H7 (cell line): ENCODE measurements around the gene CMTM1. TPM values are rescaled to one million over a fixed set of nuclear protein-coding genes. Genes with fewer than 3 reads are reported as not detected.
"Not testable (repeated sequence)": the region's sequence is repeated elsewhere in the genome, so short reads cannot be mapped to it uniquely, and the experiment has no call there.

Source experiments
- DNase-seq: peaks from one replicate; pipeline ENCODE4 v3.0.0; 2012
- H3K27me3 ChIP-seq: 2 replicates; pipeline ENCODE4 v1.6.0; 2011; ENCODE audit warnings: mild to moderate bottlenecking, low read length; ENCODE audit not compliant: control insufficient read depth, insufficient read depth
- H3K36me3 ChIP-seq: replicated peaks from 2 replicates; pipeline ENCODE4 v1.5.1; 2011; ENCODE audit warnings: low read length; ENCODE audit not compliant: control insufficient read depth, insufficient read depth
- H3K4me3 ChIP-seq: 2 replicates; pipeline ENCODE4 v1.5.1; 2011; ENCODE audit warnings: low read depth, mild to moderate bottlenecking, control low read depth, low read length, moderate library complexity; ENCODE audit not compliant: insufficient read depth
- total RNA-seq: library from RNA; depleted of rRNA; stranded (reverse); fragments of >200 nt; shearing (Covaris generic); gene quantifications from 2 replicates; pipeline ENCODE4 v1.2.3, GENCODE V29; 2014

CMTM1 gene
- total RNA-seq, 1 experiment from 2014 or later: 2.1 TPM

DNA sequence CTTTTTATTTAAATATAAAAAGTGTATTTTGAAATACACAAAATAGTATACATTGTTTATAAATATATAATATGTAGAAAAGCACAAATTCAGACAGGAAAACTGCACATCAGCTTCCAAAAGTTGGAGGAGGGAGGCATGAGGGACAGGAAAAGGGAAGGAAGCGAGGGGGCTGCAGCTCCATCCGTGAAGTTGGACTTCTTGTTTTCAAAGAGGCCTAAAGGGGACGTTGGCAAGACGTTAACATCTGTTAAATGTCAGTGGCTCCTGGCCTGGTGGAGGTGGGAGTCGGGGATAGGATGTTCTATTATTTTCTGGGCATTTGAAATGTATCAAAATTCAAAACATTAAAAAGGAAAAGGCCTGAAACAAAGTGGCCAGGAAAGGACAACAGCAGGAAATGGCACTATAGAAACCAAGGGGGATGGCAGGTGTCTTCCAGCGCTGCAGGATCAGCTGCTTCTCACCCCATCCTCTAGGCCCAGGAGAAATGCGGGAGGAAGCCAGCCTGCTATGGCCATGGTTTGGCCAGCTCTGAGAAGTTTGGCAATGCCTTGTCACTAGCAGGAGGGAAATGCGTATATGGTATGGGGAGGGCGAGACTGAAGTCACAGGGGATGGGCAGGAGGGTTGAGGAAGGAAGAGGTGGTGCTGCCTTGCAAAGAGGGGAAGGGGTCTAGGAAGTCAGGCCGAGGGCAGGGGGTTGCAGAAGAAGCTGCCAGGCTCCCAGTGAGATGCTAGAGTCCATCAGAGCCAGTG lies 19.4 kb downstream of the CMTM1 start:
- no peak for DNase-seq
- H3K4me3 ChIP-seq: no peak overlapping the region

DNA sequence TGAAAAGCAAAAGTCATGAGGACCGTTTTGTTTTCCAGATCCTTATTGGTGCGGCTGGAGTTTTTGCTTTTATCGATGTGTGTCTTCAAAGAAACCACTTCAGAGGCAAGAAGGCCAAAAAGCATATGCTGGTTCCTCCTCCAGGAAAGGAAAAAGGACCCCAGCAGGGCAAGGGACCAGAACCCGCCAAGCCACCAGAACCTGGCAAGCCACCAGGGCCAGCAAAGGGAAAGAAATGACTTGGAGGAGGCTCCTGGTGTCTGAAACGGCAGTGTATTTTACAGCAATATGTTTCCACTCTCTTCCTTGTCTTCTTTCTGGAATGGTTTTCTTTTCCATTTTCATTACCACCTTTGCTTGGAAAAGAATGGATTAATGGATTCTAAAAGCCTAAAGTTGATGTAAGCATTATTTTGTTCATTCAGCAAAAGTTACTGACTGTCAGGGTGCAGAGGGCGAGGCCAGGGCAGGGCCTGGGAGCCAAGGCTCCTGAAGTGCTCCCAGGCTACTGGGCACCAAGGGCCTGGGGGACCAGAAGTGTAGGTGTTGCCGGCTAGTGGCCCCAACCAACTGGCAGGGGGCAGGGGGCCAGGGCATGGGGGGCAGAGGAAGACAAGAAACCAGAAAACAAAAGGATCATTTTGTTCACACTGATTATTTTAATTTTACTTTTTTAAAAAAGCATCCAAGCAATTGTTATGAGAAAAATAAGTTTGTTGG lies 21.8 kb downstream of the CMTM1 start:
- no peak overlapping the region for H3K4me3 ChIP-seq
- H3K36me3 ChIP-seq: no peaks in the 10 kb centered on the region
- no peaks in the 10 kb centered on the region for H3K27me3 ChIP-seq
- DNase-seq: no peak

More for the DNA sequence above, 19.4 kb downstream of the CMTM1 start:
- no peaks in the 10 kb centered on the region for H3K36me3 ChIP-seq
- H3K27me3 ChIP-seq: no peaks in the 10 kb centered on the region

DNA sequence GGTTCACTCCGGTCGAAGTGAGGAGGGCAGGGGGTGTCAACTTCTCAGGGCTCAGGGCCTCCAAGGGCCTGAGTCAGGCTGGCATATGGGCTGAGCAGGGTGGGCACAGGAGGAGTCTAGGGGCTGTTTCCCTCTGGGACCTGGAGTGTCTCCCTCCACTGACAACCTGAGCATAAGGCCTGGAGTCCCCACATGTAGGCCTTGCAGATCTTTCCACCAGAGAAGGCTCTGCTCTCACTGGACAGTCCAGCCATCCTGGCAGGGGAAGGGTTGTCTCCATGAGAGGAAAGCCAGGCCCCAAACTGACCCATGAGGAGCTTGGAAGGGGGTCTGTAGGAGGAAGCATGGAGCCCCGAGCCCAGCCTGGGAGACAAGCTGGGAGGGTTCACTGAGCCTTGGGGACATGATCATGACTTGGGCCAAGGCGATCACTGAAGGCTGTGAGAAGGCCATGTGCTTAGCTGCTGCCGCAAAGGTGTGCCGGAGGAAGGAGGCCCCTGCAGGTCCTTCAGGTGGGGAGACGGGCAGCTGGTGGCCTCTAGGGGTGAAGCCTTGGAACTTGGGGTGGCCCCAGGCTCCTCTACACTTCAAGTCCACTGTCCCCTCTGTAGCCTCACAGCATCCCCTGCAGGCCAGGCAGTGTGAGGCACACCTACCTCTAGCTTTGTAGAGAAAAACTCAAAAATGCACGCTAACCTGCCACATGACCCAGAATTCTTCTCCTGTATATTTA lies 22.9 kb downstream of the CMTM1 start:
- DNase-seq: peak; percentile 87
- no peaks in the 10 kb centered on the region for H3K36me3 ChIP-seq
- no peak overlapping the region for H3K4me3 ChIP-seq
- no peaks in the 10 kb centered on the region for H3K27me3 ChIP-seq

DNA sequence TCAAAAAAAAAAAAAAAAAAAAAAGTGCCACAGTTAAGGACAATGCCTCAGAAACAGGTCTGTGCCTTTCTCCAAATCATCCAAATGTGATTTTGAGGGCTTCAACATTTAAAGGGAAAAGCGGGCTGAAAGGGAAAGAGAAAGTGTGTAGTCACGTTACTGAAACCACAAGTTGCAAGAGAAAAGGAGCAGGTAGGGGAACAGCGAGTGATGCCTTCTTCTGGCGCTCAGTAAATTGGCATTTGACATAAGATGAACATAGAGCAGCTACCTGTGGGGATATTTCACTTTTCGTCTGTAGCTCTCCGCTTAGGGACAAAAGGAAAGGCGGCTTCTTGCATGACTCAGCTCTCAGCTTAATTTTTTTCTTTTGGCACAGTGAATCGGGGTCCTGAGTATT lies 24.1 kb downstream of the CMTM1 start:
- no peak overlapping the region for H3K4me3 ChIP-seq
- H3K27me3 ChIP-seq: no peaks in the 10 kb centered on the region
- DNase-seq: no peak
- no peaks in the 10 kb centered on the region for H3K36me3 ChIP-seq

DNA sequence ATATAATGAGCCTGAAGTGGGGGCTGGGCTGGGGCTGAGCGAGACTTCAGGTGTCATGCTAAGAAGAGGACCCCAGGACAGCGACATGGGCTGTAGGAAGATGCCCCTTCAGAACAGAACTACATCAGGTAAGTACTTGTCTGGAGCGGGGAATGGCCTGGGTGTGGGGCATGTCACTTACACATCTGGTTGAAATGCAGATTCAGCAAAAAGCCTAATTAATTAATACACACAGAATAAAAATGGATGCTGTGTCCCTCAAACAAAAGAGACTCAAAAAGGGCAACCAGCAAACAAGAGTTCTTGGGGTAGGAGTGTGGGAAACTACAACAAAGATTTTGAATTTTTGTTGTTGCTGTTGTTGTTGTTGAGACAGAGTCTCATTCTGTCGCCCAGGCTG lies 24.8 kb downstream of the CMTM1 start:
- Histone ChIP-seq H3K4me3 (no peak overlapping the region), H3K36me3 (no peaks in the 10 kb centered on the region), H3K27me3 (no peaks in the 10 kb centered on the region)
- DNase-seq: no peak

DNA sequence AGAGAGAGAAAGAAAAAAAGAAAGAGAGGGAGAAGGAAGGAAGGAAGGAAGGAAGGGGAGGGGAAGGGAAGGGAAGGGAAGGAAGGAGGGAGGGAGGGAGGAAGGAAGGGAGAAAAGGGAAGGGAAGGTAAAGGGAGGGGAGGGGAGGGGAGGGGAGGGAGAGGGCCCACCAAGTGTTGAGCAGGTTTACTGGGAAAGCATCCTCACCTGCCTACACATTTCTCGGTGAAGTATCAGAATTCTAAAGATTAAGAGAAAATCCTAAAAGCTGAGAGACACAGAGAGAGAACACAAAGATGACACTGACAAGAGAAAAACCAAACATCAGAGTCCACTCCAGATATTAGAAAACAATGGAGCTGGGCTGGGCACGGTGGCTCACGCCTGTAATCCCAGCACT lies 26.0 kb downstream of the CMTM1 start:
- no peak overlapping the region for H3K4me3 ChIP-seq
- no peak for DNase-seq
- no peaks in the 10 kb centered on the region for H3K36me3 ChIP-seq
- H3K27me3 ChIP-seq: no peaks in the 10 kb centered on the region

DNA sequence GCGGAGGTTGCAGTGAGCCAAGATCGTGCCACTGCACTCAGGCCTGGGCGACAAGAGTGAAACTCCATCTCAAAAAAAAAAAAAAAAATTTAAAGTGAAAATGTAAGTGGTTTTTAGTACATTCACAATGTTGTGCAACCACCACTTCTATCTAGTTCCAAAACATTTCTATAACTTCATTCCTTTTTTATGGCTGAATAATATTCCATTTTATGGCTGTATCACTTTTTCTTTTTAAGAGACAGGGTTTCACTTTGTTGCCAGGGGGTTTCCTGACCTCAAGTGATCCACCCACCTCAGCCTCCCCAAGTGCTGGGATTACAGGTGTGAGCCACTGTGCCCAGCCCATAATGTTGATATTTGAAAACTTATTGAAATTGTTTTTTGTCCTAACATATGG lies 26.6 kb downstream of the CMTM1 start:
- H3K27me3 ChIP-seq: no peaks in the 10 kb centered on the region
- no peaks in the 10 kb centered on the region for H3K36me3 ChIP-seq
- H3K4me3 ChIP-seq: no peak overlapping the region
- DNase-seq: no peak

DNA sequence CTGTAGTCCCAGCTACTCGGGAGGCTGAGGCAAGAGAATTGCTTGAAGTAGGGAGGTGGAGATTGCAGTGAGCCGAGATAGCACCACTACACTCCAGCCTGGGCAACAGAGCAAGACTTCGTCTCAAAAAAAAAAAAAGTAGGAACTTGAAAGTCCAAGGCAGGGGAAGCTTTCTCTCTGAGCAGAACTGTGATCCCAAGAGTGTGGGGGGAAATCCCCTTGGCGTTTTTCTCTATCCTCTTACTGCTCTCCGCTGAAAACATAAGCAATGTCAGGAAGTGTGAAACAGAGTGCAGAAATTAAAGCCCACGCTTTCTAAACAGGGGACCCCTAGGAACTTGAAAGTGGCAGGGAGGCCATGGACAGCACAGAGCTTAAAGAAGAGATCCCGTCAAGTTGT lies 28.5 kb downstream of the CMTM1 start:
- Histone ChIP-seq H3K36me3 (no peaks in the 10 kb centered on the region), H3K4me3 (no peak overlapping the region), H3K27me3 (no peaks in the 10 kb centered on the region)
- DNase-seq: no peak

DNA sequence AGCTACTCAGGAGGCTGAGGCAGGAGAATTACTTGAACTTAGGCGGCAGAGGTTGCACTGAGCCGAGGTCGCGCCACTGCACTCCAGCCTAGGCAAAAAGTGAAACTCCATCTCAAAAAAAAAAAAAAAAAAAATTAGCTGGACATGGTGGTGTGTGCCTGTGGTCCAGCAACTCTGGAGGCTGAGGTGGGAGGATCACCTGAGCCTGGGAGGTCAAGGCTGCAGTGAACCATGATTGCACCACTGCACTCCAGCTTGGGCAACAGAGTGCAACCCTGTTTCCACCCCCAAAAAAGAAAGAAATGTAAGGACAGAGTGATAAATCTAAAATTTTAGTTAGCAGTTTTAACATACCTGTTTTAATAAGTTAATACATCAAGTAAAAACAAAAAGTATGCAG lies 30.3 kb downstream of the CMTM1 start:
- not testable (repeated sequence) for H3K27me3 ChIP-seq, H3K4me3 ChIP-seq, H3K36me3 ChIP-seq, DNase-seq

DNA sequence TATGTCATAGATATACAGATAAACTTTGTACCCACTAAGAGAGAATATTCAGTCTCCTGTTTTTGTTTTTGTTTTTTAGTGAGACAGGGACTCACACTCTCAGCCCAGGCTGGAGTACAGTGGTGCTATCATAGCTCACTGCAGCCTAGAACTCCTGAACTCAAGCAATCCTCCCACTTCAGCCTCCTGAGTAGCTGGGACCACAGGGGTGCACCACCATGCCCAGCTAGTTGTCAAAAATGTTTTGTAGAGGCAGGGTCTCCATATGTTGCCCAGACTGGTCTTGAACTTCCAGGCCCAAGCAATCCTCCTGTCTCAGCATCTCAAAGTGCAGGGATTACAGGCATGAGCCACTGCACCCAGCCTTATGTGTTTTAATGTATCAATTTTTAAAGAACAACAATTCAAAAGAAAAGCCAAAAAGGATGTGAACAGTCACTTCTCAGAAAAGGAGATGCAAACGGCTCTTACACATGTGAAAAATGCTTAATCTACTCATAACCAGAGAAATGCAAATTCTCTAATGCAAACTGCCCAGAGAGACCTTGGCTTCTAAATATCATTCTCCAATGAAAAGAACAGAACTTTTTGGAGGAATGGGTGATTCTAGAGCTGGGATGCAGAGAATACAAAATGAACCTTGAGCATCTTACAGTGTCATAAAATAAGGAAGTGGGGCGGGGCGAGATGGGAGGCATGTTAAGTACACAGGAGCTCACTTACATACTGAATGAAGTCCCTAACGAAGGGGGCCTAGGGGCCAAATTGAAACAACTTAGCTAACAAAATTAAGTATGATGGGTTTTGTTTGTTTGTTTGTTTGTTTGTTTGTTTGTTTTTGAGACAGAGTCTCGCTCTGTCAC lies 31.0 kb downstream of the CMTM1 start:
- DNase-seq: no peak
- no peaks in the 10 kb centered on the region for H3K36me3 ChIP-seq
- no peak overlapping the region for H3K4me3 ChIP-seq
- no peaks in the 10 kb centered on the region for H3K27me3 ChIP-seq

DNA sequence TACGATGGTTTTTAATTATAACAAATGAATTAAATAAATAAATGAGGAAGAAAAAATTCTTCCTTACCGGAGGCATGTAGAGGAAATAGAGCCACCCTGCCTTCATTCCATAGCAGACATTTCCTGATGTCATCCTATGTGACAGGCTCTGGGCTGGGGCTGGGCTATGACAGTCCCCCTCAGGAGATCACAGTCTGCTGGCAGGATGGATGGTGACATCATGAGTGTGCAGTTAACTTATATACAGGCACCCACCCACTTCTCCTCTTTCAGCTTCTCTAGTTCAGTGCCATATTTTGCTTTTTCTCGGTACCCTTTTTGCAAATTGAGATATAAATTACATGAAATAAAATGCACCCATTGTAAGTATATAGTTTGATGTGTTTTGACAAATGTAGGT lies 31.9 kb downstream of the CMTM1 start:
- no peaks in the 10 kb centered on the region for H3K36me3 ChIP-seq
- no peak for DNase-seq
- H3K4me3 ChIP-seq: no peak overlapping the region
- no peaks in the 10 kb centered on the region for H3K27me3 ChIP-seq

DNA sequence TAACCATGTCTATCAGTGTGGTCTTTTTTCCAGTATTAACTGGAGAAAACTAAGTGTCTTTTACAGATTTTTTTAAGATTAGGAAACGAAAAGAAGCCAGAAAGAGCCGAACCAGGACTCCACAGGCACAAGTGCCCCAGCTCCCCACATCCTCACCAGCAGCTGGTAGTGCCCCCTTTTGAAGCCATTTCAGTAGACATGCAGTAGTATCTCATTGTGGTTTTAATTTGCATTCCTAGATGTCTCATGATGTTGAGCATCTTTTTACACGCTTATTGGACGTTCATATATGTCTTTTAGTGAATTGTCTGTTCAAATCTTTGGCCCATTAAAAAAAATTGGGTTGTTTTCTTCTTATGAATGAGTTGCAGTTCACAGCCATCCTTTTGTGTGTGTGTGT lies 33.5 kb downstream of the CMTM1 start:
- DNase-seq: no peak
- Histone ChIP-seq H3K4me3 (no peak overlapping the region), H3K27me3 (no peaks in the 10 kb centered on the region), H3K36me3 (no peaks in the 10 kb centered on the region)

DNA sequence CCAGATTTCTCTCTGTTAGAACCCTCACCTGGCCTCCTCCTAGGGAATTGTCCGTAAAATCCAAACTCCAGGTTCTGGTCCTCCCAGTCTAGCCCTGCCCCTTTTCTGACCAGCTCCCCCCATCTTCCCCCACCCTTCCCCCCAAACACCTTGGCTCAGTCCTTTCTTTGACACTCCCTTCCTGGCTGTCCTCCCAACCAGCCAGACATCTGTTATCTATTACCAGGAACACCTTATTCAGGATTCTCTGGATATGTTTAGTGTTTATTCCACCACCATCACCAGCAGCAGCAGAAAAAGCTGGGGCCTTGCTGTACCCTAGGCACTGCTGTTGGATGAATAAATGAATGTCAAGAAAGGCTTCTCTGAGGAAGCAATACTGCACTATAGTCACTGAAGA lies 34.2 kb downstream of the CMTM1 start:
- no peak overlapping the region for H3K4me3 ChIP-seq
- no peaks in the 10 kb centered on the region for H3K36me3 ChIP-seq
- H3K27me3 ChIP-seq: no peaks in the 10 kb centered on the region
- DNase-seq: no peak

DNA sequence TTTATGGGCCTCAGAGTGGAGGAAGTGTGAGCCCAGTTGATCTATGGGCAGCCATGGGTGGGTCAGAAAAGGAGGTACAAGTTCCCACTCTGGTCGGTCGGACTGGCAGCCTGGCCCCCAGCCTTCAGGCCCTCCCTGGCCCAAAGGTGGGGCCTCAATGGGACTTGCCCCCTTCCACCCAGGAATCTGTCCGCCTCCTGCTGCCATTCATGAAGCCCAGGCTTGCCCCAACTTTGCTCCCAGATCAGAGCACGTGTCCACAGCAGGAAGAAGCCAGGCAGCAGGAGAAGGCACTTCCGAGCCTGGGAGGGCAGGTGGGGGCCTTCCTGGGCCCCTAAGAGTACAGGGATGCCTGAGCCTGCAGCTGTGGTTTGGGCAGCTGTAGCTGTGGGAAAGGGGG lies 35.2 kb downstream of the CMTM1 start:
- Histone ChIP-seq H3K36me3 (no peaks in the 10 kb centered on the region), H3K4me3 (no peak overlapping the region), H3K27me3 (no peaks in the 10 kb centered on the region)
- DNase-seq: no peak
